ENCODE results near the gene PCSK5. TPM values are rescaled to one million over a fixed set of nuclear protein-coding genes. Genes with fewer than 3 reads are reported as not detected.

The PCSK5 gene
- total and polyA plus RNA-seq, 8 donors = 0.37 to 86.3 (median 4.9) TPM

DNA sequence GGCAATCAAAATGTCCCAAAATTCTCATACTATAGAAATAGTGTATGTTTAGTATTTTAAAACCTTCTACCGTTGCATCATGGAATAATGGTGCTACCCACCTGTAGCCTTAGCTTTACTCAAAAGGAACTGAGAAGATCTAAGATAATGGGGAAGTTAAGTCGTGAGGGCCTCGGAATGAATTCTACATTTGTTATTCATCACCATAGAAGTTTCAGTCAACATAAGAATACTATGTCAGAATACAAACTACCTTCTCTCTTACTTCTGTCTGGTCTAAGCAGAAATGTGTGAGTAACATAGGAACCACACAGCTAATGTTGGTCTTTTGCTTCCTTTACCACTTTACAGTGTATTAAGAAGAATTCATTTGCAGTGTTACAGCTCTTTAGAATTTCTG lies 460.5 kb downstream of the PCSK5 start:
- intact Hi-C loops (cut with DNase I; ENCODE audit: low total_unique reads) = no loop called here
- Histone ChIP-seq H3K9me3 (no peaks in the 10 kb centered on the region), H3K36me3 (no peaks in the 10 kb centered on the region), H3K27me3 (no peaks in the 10 kb centered on the region), H3K4me3 (no peak overlapping the region), H3K4me1 (no peaks in the 10 kb centered on the region), H3K27ac (no peak overlapping the region)
- no peak for TF ChIP-seq POLR2A (IDR thresholded peaks at IDR 0.05)
- TF ChIP-seq EP300 (IDR thresholded peaks at IDR 0.05) = no peak
- TF ChIP-seq POLR2AphosphoS5 (IDR thresholded peaks at IDR 0.05) = no peak
- TF ChIP-seq, protein P1, sequence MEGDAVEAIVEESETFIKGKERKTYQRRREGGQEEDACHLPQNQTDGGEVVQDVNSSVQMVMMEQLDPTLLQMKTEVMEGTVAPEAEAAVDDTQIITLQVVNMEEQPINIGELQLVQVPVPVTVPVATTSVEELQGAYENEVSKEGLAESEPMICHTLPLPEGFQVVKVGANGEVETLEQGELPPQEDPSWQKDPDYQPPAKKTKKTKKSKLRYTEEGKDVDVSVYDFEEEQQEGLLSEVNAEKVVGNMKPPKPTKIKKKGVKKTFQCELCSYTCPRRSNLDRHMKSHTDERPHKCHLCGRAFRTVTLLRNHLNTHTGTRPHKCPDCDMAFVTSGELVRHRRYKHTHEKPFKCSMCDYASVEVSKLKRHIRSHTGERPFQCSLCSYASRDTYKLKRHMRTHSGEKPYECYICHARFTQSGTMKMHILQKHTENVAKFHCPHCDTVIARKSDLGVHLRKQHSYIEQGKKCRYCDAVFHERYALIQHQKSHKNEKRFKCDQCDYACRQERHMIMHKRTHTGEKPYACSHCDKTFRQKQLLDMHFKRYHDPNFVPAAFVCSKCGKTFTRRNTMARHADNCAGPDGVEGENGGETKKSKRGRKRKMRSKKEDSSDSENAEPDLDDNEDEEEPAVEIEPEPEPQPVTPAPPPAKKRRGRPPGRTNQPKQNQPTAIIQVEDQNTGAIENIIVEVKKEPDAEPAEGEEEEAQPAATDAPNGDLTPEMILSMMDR (IDR thresholded peaks at IDR 0.05) = no peak
- DNase-seq = no peak
- WGBS, 5 donors = 59 to 81% (median 62%) methylated on average over 3 of the region's 3 CpGs

DNA sequence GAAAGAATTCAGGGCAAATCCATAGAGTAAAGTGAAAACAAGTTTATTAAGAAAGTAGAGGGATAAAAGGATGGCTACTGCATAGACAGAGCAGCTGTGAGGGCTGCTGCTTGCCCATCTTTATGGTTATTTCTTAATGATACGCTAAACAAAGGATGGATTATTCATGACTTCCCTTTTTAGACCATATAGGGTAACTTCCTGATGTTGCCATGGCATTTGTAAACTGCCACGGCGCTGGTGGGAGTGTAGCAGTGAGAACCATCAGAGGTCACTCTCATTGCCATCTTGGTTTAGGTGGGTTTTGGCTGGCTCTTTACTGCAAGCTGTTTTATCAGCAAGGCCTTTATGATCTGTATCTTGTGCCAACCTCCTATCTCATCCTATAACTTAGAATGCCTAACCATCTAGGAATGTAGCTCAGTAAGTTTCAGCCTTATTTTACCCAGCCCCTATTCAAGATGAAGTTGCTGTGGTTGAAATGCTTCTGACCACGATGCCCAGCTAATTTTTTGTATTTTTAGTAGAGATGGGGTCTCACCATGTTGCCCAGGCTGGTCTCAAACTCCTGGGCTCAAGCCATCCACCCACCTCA lies 461.6 kb downstream of the PCSK5 start:
- DNase-seq = no peak
- no peak overlapping the region for H3K27ac ChIP-seq
- H3K27me3 ChIP-seq = no peaks in the 10 kb centered on the region
- no peak overlapping the region for H3K4me3 ChIP-seq
- H3K4me1 ChIP-seq = peaks cover 0 to 5% (median 0%) of the 10 kb centered on the region in 4 donors
- TF ChIP-seq POLR2AphosphoS5 (IDR thresholded peaks at IDR 0.05) = no peak
- no peak for TF ChIP-seq EP300 (IDR thresholded peaks at IDR 0.05)
- no peak for TF ChIP-seq POLR2A (IDR thresholded peaks at IDR 0.05)
- TF ChIP-seq, protein P1 (IDR thresholded peaks at IDR 0.05) = no peak
- no peaks in the 10 kb centered on the region for H3K36me3 ChIP-seq
- H3K9me3 ChIP-seq = no peaks in the 10 kb centered on the region
- intact Hi-C loops (cut with DNase I; ENCODE audit: low total_unique reads) = no loop called here
- WGBS, 5 donors = 70 to 82% (median 77%) methylated on average over 4 of the region's 4 CpGs

DNA sequence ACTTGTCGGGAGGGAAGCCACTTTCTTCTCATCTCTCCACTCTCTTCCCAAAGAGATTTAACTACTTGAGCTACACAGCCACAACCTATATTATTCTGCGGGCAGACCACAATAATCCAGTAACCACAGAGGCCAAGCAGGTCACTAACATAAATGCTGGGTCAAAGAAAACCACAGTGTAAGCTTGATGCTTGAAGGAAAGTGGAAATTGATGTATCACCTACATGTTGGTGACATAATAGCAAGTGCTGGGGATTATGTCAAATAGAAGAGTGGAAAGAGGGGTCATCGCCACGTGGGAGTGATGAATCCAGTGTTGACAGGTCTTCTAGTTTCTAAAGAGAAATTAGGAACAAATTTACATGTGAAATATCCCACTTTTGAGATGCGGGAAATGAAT lies 462.8 kb downstream of the PCSK5 start:
- H3K27me3 ChIP-seq = no peaks in the 10 kb centered on the region
- H3K36me3 ChIP-seq = no peaks in the 10 kb centered on the region
- H3K4me3 ChIP-seq = no peak overlapping the region
- 69 to 83% (median 75%) methylated on average over 5 of the region's 5 CpGs for WGBS, 5 donors
- H3K9me3 ChIP-seq = no peaks in the 10 kb centered on the region
- peaks cover 0 to 5% (median 0%) of the 10 kb centered on the region in 4 donors for H3K4me1 ChIP-seq
- DNase-seq = no peak
- H3K27ac ChIP-seq = no peak overlapping the region
- TF ChIP-seq POLR2A (IDR thresholded peaks at IDR 0.05) (no peak), POLR2AphosphoS5 (IDR thresholded peaks at IDR 0.05) (no peak), EP300 (IDR thresholded peaks at IDR 0.05) (no peak)
- TF ChIP-seq, protein P1 (IDR thresholded peaks at IDR 0.05) = no peak
- intact Hi-C loops (cut with DNase I; ENCODE audit: low total_unique reads) = no loop called here

DNA sequence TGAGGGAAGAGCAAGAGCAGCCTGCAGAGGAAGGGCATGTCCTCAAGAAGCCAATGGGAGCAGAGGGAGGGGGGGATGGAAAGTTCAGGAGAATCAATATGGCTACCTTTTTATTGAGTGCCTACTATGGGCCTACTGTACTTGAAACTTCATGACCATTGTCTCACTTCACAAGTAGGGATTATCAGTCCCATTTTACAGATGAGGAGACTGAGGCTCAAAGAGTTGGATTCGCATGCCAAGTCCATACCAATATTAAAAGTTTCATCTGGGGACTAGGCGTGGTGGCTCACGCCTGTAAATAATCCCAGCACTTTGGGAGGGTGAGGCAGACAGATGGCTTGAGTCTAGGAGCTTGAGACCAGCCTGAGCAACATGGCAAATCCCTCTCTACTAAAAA lies 463.7 kb downstream of the PCSK5 start:
- intact Hi-C loops (cut with DNase I; ENCODE audit: low total_unique reads) = no loop called here
- no peak overlapping the region for H3K27ac ChIP-seq
- no peak for TF ChIP-seq EP300 (IDR thresholded peaks at IDR 0.05)
- TF ChIP-seq POLR2AphosphoS5 (IDR thresholded peaks at IDR 0.05) = no peak
- TF ChIP-seq, protein P1 (IDR thresholded peaks at IDR 0.05) = no peak
- no peak for TF ChIP-seq POLR2A (IDR thresholded peaks at IDR 0.05)
- H3K4me1 ChIP-seq = peaks cover 0 to 5% (median 0%) of the 10 kb centered on the region in 4 donors
- no peak for DNase-seq
- WGBS, 5 donors = 81 to 99% (median 96%) methylated on average over 3 of the region's 3 CpGs
- H3K36me3 ChIP-seq = no peaks in the 10 kb centered on the region
- no peak overlapping the region for H3K4me3 ChIP-seq
- H3K9me3 ChIP-seq = no peaks in the 10 kb centered on the region
- H3K27me3 ChIP-seq = no peaks in the 10 kb centered on the region

All from stomach (tissue), 9 donors.